ENCODE data around the gene COPZ1. TPM values are rescaled to one million over a fixed set of nuclear protein-coding genes. Genes with fewer than 3 reads are reported as not detected.

The COPZ1 gene
- total and polyA plus RNA-seq, 9 of the 15 experiments (the other 6 are each of a cell fraction or from before 2014, with no cell fraction given): 137 to 487 (median 233) TPM

GRCh38 chr12:54279227-54279631, 45.7 kb upstream of the COPZ1 start:
- ChIA-PET POLR2A (interaction anchor here (0.6 to 3.8 kb wide), 20 partner anchors 10 to 577 kb away, joined by 3 to 155 read pairs (median 6); partner anchors contain the start of genes COPZ1 and HOXC9), CTCF (ENCODE audit: low intra/inter-chr PET ratio) (no interaction called here)
- FAIRE-seq: no peak
- Histone ChIP-seq H3K4me3 (peak overlapping the region; percentile 71), H3K9me3 (replicated peaks; ENCODE audit: control insufficient read depth, insufficient read depth, low read depth, low read length) (no peaks in the 10 kb centered on the region), H3K9ac (ENCODE audit: insufficient read depth in 1 of 2, low read depth in 2 of 2, low read length in 2 of 2) (peak overlapping the region; percentile 92 to 100), H2AFZ (ENCODE audit: low read depth, low read length) (peak overlapping the region; percentile 96; the same call in 1 of the 2 replicates), H3K4me2 (ENCODE audit: insufficient read depth, low read length) (peak overlapping the region; percentile 100), H3K4me1 (replicated peaks in 1 of 2; ENCODE audit: control insufficient read depth in 2 of 2, insufficient read depth in 2 of 2, low read length in 2 of 2) (peaks cover 8 to 14% of the 10 kb centered on the region in 2 experiments; a peak in 3 of 5 replicates), H3K27me3 (ENCODE audit: control insufficient read depth in 2 of 2, insufficient read depth in 2 of 2, low read length in 2 of 2) (no peaks in the 10 kb centered on the region), H3K27ac (ENCODE audit: extremely low read depth, low read depth, low read length) (peak overlapping the region; percentile 99), H3K36me3 (ENCODE audit: control insufficient read depth, insufficient read depth, low read length) (peaks cover 67% of the 10 kb centered on the region), H3K9me1 (ENCODE audit: control insufficient read depth, insufficient read depth, low read length) (no peaks in the 10 kb centered on the region), H3K79me2 (ENCODE audit: control insufficient read depth, insufficient read depth, low read length) (peaks cover 94% of the 10 kb centered on the region), H4K20me1 (replicated peaks; ENCODE audit: control insufficient read depth, insufficient read depth, low read length) (peaks cover 35% of the 10 kb centered on the region)
- in situ Hi-C loops (cut with MboI): no loop called here
- no peak for ATAC-seq
- intact Hi-C loops (cut with micrococcal nuclease): no loop called here
- no peak for DNase-seq (ENCODE audit: extremely low read depth in 1 of 4, low spot score in 3 of 4)
- 0% methylated on average over 13 of the region's 19 CpGs for WGBS (ENCODE audit: insufficient coverage, low coverage, missing lambda C conversion rate)
- BruUV-seq (replicated peaks): TSS peak; percentile 66
- TF ChIP-seq NR2F6 (CRISPR knock-in tag; IDR thresholded peaks at IDR 0.05): no peak
- TF ChIP-seq IRF9 (tag; IDR thresholded peaks at IDR 0.05): no peak
- 0 out of 2 replicates have a peak, but pooled peaks have one; percentile 20 for TF ChIP-seq TCF3 (CRISPR knock-in tag; IDR thresholded peaks at IDR 0.05)
- no peak for TF ChIP-seq DACH1 (IDR thresholded peaks at IDR 0.05; ENCODE audit: partially characterized antibody)
- TF ChIP-seq ZBTB40 (IDR thresholded peaks at IDR 0.05): peak; percentile 50; the same call in 1 of the 2 replicates
- TF ChIP-seq ZBTB40 (CRISPR knock-in tag; IDR thresholded peaks at IDR 0.05): no peak
- no peak for TF ChIP-seq IFI16 (CRISPR knock-in tag; IDR thresholded peaks at IDR 0.05)
- peak; percentile 68 for TF ChIP-seq SMARCA4 (IDR thresholded peaks at IDR 0.05)
- TF ChIP-seq SMARCC2 (IDR thresholded peaks at IDR 0.05; ENCODE audit: low read depth): peak; percentile 33; the same call in 1 of the 2 replicates
- 0 out of 2 replicates have a peak, but pooled peaks have one; percentile 61 for TF ChIP-seq ETV5 (CRISPR knock-in tag; IDR thresholded peaks at IDR 0.05; ENCODE audit: low read depth)
- TF ChIP-seq SREBF1 (IDR thresholded peaks at IDR 0.05; ENCODE audit: borderline replicate concordance, low read depth, low read length): no peak
- peak; percentile 71; the same call in 1 of the 2 replicates for TF ChIP-seq PHF8 (IDR thresholded peaks at IDR 0.05; ENCODE audit: borderline replicate concordance, low read length)
- no peak for TF ChIP-seq ESRRA (IDR thresholded peaks at IDR 0.05; ENCODE audit: borderline replicate concordance, low read depth)
- no peak for TF ChIP-seq PHF20 (IDR thresholded peaks at IDR 0.05; ENCODE audit: partially characterized antibody)
